Spinal cord (tissue), 10 donors: Measurements from ENCODE around the gene PITPNM3. TPM values are rescaled to one million over a fixed set of nuclear protein-coding genes. Genes with fewer than 3 reads are reported as not detected.
A peak's percentile ranks its signal among the peaks of the same experiment; 100 is the strongest.

ENCODE experiments used
- DNase-seq, 6 donors: peaks; one replicate each; pipeline versions ENCODE4 v3.0.0 to v3.0.0-alpha.2; 2013 to 2015; ENCODE audit warnings: low spot score in 6 of 6, low read depth in 4 of 6
- H3K27ac ChIP-seq: one replicate; pipeline ENCODE4 v1.5.1; 2013; ENCODE audit warnings: low read depth, low read length, control low read depth
- H3K27me3 ChIP-seq: one replicate; pipeline ENCODE4 v1.6.1; 2013; ENCODE audit warnings: low read length; ENCODE audit not compliant: control insufficient read depth, insufficient read depth
- H3K36me3 ChIP-seq: one replicate; pipeline ENCODE4 v1.6.1; 2013; ENCODE audit warnings: low read length; ENCODE audit not compliant: control insufficient read depth, insufficient read depth
- H3K4me1 ChIP-seq: one replicate; pipeline ENCODE4 v1.6.1; 2013; ENCODE audit warnings: low read length; ENCODE audit not compliant: control insufficient read depth, insufficient read depth
- H3K4me3 ChIP-seq: one replicate; pipeline ENCODE4 v1.5.1; 2013; ENCODE audit warnings: low read depth, low read length, control low read depth
- H3K9me3 ChIP-seq: one replicate; pipeline ENCODE4 v1.6.1; 2013; ENCODE audit warnings: low read length; ENCODE audit not compliant: control insufficient read depth, insufficient read depth
- WGBS: methylation state at CpG from one replicate; pipeline ENCODE4 v1.1.5; 2013; ENCODE audit warnings: missing lambda C conversion rate; ENCODE audit not compliant: insufficient coverage; 5-methylcytosine and 5-hydroxymethylcytosine counted together
- long read RNA-seq, 4 donors: transcript quantifications; one replicate each; lab custom pipeline, GENCODE V29; 2026
- polyA plus RNA-seq, 2 donors: library from polyadenylated mRNA; unstranded; fragments of 120-200 nt; gene quantifications; one replicate each; pipeline ENCODE4 v1.2.1, GENCODE V29; 2013; ENCODE audit not compliant: insufficient read length in 2 of 2
- total RNA-seq, 2 donors: library from RNA; depleted of rRNA in 1 of 2; stranded (reverse); fragments of 120-200 nt in 1 of 2; fragments of >200 nt in 1 of 2; gene quantifications; one replicate each; pipeline versions ENCODE4 v1.2.3 to v1.2.4, GENCODE V29; 2013 to 2014
- donor health status: healthy.

Gene PITPNM3
- total RNA-seq, result 10 to 100 TPM in 1 of 2 donors, 1 to 10 TPM in 1; 7.3 to 12.4 TPM
- polyA plus RNA-seq, result 10 to 100 TPM; 21.3 to 21.6 TPM
- long read RNA-seq, donor 1, full-length matches to known transcripts, result 2 of 2 reads
- long read RNA-seq, donor 1, partial matches to known transcripts, result 0 of 2 reads
- long read RNA-seq, donor 1, other reads (novel, unspliced or antisense), result 0 of 2 reads
- long read RNA-seq, donor 2, full-length matches to known transcripts, result 2 of 2 reads
- long read RNA-seq, donor 2, partial matches to known transcripts, result 0 of 2 reads
- long read RNA-seq, donor 2, other reads (novel, unspliced or antisense), result 0 of 2 reads
- long read RNA-seq, donor 3, result 0 reads
- long read RNA-seq, donor 4, full-length matches to known transcripts, result 1 of 1 reads
- long read RNA-seq, donor 4, partial matches to known transcripts, result 0 of 1 reads
- long read RNA-seq, donor 4, other reads (novel, unspliced or antisense), result 0 of 1 reads

- Histone ChIP-seq H3K9me3 (no peaks in the 10 kb centered on the region), H3K27ac (no peak within 1 kb of the TSS), H3K4me3 (peak within 1 kb of the TSS; percentile 36), H3K27me3 (peaks cover 21% of the 10 kb centered on the region), H3K4me1 (peaks cover 49% of the 10 kb centered on the region), H3K36me3 (peaks cover 6% of the 10 kb centered on the region)
- DNase-seq, result peak in 2 of 6 donors; percentile 31 to 54
- WGBS, result under 1% methylated on average over 104 of the region's 122 CpGs
These were observed at the start of gene PITPNM3 for GRCh38 chr17:6556121-6557039. TSS of gene PITPNM3 (minus strand) at chr17:6556555. CDS start at chr17:6556406, 149 bp downstream.

DNA sequence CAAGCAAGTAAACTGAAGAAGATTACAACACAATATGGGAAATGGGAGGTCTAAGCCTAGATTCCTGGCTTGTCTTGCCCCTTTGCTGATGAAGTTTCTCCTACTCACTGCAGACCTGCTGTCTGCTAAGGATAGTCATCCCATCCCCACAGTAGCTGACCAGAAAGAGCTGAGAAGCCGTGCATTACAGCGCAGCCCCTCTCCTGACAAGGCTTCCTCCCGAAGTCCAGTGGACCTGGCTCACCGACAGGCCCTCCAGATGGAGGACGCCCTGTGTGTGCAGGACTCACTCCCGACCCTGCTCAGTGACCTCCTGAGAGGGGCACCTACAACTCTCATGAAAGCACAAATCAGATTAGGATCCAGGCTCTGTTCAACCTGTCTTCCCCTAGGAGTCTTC, 48.8 kb upstream of the PITPNM3 start:
- 95% methylated on average over 6 of the region's 6 CpGs for WGBS
- no peak overlapping the region for H3K4me3 ChIP-seq
- no peaks in the 10 kb centered on the region for H3K27me3 ChIP-seq
- DNase-seq, result no peak
- no peaks in the 10 kb centered on the region for H3K9me3 ChIP-seq
- H3K36me3 ChIP-seq, result peaks cover 28% of the 10 kb centered on the region
- no peaks in the 10 kb centered on the region for H3K4me1 ChIP-seq
- H3K27ac ChIP-seq, result no peak overlapping the region

- peak in 3 of 6 donors; percentile 7 to 52 (median 34) for DNase-seq
- Histone ChIP-seq H3K27me3 (no peaks in the 10 kb centered on the region), H3K36me3 (peaks cover 21% of the 10 kb centered on the region), H3K27ac (no peak overlapping the region), H3K9me3 (no peaks in the 10 kb centered on the region), H3K4me3 (no peak overlapping the region), H3K4me1 (peaks cover under 1% of the 10 kb centered on the region)
- WGBS, result 11% methylated on average over 2 of the region's 3 CpGs
These were observed 47.5 kb upstream of the PITPNM3 start for GRCh38 chr17:6603744-6604325.

DNA sequence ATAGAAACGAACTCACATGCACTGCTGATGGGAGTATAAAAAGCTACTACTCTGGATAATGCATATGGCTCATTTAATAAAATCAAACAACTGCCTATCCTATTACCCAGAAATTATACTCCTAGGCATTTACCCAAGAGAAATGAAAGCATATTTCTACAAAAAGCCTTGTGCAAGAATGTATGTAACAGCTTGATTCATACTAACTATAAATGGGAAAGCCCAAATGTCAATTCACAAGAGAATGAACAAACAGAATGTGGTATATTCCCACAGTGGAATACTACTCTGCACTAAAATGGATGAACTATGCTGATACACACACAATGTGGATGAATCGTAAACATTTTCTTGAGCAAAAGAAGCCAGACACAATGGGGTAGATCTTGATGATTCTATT, 45.8 kb upstream of the PITPNM3 start:
- WGBS, result no CpG with 5 or more reads among the region's 2 CpGs
- no peaks in the 10 kb centered on the region for H3K9me3 ChIP-seq
- H3K4me3 ChIP-seq, result no peak overlapping the region
- no peak for DNase-seq
- H3K27me3 ChIP-seq, result no peaks in the 10 kb centered on the region
- H3K4me1 ChIP-seq, result peaks cover 3% of the 10 kb centered on the region
- no peak overlapping the region for H3K27ac ChIP-seq
- peaks cover 15% of the 10 kb centered on the region for H3K36me3 ChIP-seq

GRCh38 chr17:6599364-6599763, 43.0 kb upstream of the PITPNM3 start:
- H3K9me3 ChIP-seq, result no peaks in the 10 kb centered on the region
- H3K36me3 ChIP-seq, result peaks cover 16% of the 10 kb centered on the region
- no peak overlapping the region for H3K27ac ChIP-seq
- peaks cover 3% of the 10 kb centered on the region for H3K4me1 ChIP-seq
- H3K27me3 ChIP-seq, result no peaks in the 10 kb centered on the region
- no peak overlapping the region for H3K4me3 ChIP-seq
- peak in 2 of 6 donors; percentile 16 to 50 for DNase-seq

DNA sequence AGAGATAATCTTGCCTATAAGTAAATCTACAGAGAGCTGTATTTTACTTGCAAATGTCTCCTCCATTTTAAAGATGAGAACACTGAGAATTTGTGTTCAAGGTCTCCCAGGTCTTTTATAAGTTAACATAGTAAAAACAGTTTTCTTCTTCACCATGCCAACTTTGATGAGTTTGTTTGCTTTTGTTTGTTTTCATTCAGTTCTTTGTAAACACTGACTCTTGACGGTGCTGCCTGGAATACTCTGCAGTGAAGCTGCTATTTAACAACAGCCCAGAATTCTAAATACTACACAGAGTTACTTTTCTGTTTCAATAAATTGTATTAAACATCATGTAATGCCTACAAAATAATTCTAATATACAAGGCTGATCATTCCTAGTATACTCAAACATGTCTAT, 41.4 kb upstream of the PITPNM3 start:
- Histone ChIP-seq H3K27ac (no peak overlapping the region), H3K27me3 (no peaks in the 10 kb centered on the region), H3K4me1 (peaks cover 3% of the 10 kb centered on the region), H3K36me3 (peaks cover 25% of the 10 kb centered on the region), H3K4me3 (no peak overlapping the region), H3K9me3 (no peaks in the 10 kb centered on the region)
- no peak for DNase-seq
- WGBS, result no CpG with 5 or more reads among the region's 1 CpG

- H3K9me3 ChIP-seq, result no peaks in the 10 kb centered on the region
- no peak overlapping the region for H3K27ac ChIP-seq
- WGBS, result 100% methylated on average over 2 of the region's 4 CpGs
- H3K4me1 ChIP-seq, result peaks cover 3% of the 10 kb centered on the region
- peaks cover 26% of the 10 kb centered on the region for H3K36me3 ChIP-seq
- no peak overlapping the region for H3K4me3 ChIP-seq
- DNase-seq, result no peak
- H3K27me3 ChIP-seq, result no peaks in the 10 kb centered on the region
These were observed 40.6 kb upstream of the PITPNM3 start for GRCh38 chr17:6596941-6597340.

GRCh38 chr17:6596511-6596910, 40.2 kb upstream of the PITPNM3 start:
- H3K27ac ChIP-seq, result no peak overlapping the region
- peaks cover 29% of the 10 kb centered on the region for H3K36me3 ChIP-seq
- H3K27me3 ChIP-seq, result no peaks in the 10 kb centered on the region
- no peaks in the 10 kb centered on the region for H3K9me3 ChIP-seq
- no peak overlapping the region for H3K4me3 ChIP-seq
- no peak for DNase-seq
- 88% methylated on average over 2 of the region's 2 CpGs for WGBS
- peaks cover 3% of the 10 kb centered on the region for H3K4me1 ChIP-seq

GRCh38 chr17:6596081-6596480, 39.7 kb upstream of the PITPNM3 start:
- WGBS, result 98% methylated on average over 6 of the region's 7 CpGs
- H3K27ac ChIP-seq, result no peak overlapping the region
- H3K36me3 ChIP-seq, result peaks cover 27% of the 10 kb centered on the region

More at GRCh38 chr17:6596081-6596480, 39.7 kb upstream of the PITPNM3 start:
- peaks cover 3% of the 10 kb centered on the region for H3K4me1 ChIP-seq
- no peak for DNase-seq
- no peaks in the 10 kb centered on the region for H3K9me3 ChIP-seq
- no peak overlapping the region for H3K4me3 ChIP-seq
- no peaks in the 10 kb centered on the region for H3K27me3 ChIP-seq
